HCT116 (cell line): ENCODE measurements around the gene UGT1A3.
"Not testable (repeated sequence)": the region's sequence is repeated elsewhere in the genome, so short reads cannot be mapped to it uniquely, and the experiment has no call there.

Experiments used
- CEBPB ChIP-seq: IDR thresholded peaks from 2 replicates; pipeline ENCODE4 v1.6.1; 2012; ENCODE audit warnings: low read depth
- CTCF ChIP-seq, 3 experiments: fragments of 200-600 bp in 1 of 3; sonication (generic) in 1 of 3; IDR thresholded peaks in 2 of 3; conservative IDR thresholded peaks in 1 of 3; 2 replicates each; pipeline ENCODE4 v1.5.1; 2012 to 2017; ENCODE audit warnings: low read depth in 2 of 3, low read length in 2 of 3, antibody characterized with exemption in 1 of 3, borderline replicate concordance in 1 of 3, control low read depth in 1 of 3, mild to moderate bottlenecking in 1 of 3, mixed read lengths in 1 of 3, mixed run types in 1 of 3, moderate library complexity in 1 of 3; ENCODE audit not compliant: insufficient read depth in 1 of 3
- EGR1 ChIP-seq: IDR thresholded peaks from 2 replicates; pipeline ENCODE4 v1.6.1; 2012; ENCODE audit warnings: low read depth
- EZH2 ChIP-seq: fragments of 200-600 bp; sonication (generic); IDR thresholded peaks from 2 replicates; pipeline ENCODE4 v1.6.1; 2017; ENCODE audit warnings: antibody characterized with exemption, mixed run types
- JUND ChIP-seq: IDR thresholded peaks from 2 replicates; pipeline ENCODE4 v1.6.1; 2012
- POLR2A ChIP-seq: IDR thresholded peaks from 2 replicates; pipeline ENCODE4 v1.7.0; 2011; ENCODE audit warnings: borderline replicate concordance; ENCODE audit not compliant: insufficient read depth, insufficient read length; ENCODE audit errors: extremely low read depth
- POLR2AphosphoS5 ChIP-seq: IDR thresholded peaks from 2 replicates; pipeline ENCODE4 v1.6.1; 2011; ENCODE audit warnings: mild to moderate bottlenecking, low read depth, low read length, moderate library complexity
- TCF7L2 ChIP-seq: IDR thresholded peaks from 2 replicates; pipeline ENCODE4 v1.7.0; 2011; ENCODE audit warnings: borderline replicate concordance, inconsistent platforms; ENCODE audit not compliant: insufficient read depth, insufficient read length; ENCODE audit errors: extremely low read depth
- YY1 ChIP-seq: IDR thresholded peaks from 2 replicates; pipeline ENCODE4 v1.6.1; 2011; ENCODE audit warnings: low read length, low read depth, moderate library complexity, mild to moderate bottlenecking; ENCODE audit not compliant: insufficient replicate concordance; ENCODE audit errors: extremely low read depth
- ZFX ChIP-seq: fragments of 450-650 bp; IDR thresholded peaks from 2 replicates; pipeline ENCODE4 v1.6.1; 2017

GRCh38 chr2:233750689-233751088 is 21.8 kb downstream of the UGT1A3 start:
- not testable (repeated sequence) for TF ChIP-seq EZH2; CTCF (IDR thresholded peaks at IDR 0.05 in 2 of 3, conservative IDR thresholded peaks at IDR 0.05 in 1 of 3; ENCODE audit: borderline replicate concordance in 1 of 3, insufficient read depth in 1 of 3, low read depth in 2 of 3, low read length in 2 of 3); POLR2AphosphoS5; POLR2A; TCF7L2; YY1; EGR1; CEBPB; JUND; ZFX
